T-helper 1 cell (primary cell): ENCODE data around the gene RDH13.

Experiments used
- DNase-seq, 5 donors: peaks; one replicate each; pipeline ENCODE4 v3.0.0-alpha.2; 2012 to 2020

RDH13 gene

GRCh38 chr19:55091126-55091910 lies 28.4 kb upstream of the RDH13 start:
- DNase-seq, result no peak

- no peak for DNase-seq
Measured at GRCh38 chr19:55090564-55090963, 27.6 kb upstream of the RDH13 start.

- no peak for DNase-seq
Measured at GRCh38 chr19:55089342-55089944, 26.5 kb upstream of the RDH13 start.

GRCh38 chr19:55088543-55089341 lies 25.8 kb upstream of the RDH13 start:
- peak; percentile 46 to 76 (median 54) for DNase-seq

DNA sequence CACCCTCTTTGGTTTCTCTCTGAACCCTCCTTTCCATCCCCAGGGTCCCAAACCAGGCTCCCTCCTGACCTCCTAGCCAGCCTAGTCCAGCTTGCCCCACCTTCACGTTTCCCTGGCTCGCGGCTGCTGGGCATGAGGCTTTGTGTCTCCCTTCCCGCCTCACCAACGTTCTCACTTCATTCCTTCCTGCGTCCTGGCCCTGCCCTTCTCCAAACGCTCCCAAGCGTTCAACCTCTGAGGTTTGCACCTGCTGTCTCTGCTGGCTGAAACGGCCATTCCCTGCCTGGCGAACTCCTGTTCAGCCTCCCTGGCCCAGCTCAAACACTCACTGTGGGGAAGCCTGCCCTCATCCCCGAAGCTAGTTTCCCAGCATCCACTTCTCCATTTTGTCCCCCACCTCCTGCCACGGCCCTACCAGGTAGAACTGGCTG lies 25.1 kb upstream of the RDH13 start:
- DNase-seq, result no peak

- no peak for DNase-seq
Measured at GRCh38 chr19:55087542-55087901, 24.6 kb upstream of the RDH13 start.

- DNase-seq, result peak in 4 of 5 donors; percentile 33 to 45 (median 41)
Measured at GRCh38 chr19:55086730-55087541, 24.0 kb upstream of the RDH13 start.

- no peak for DNase-seq
Measured at GRCh38 chr19:55085923-55086715, 23.2 kb upstream of the RDH13 start.

GRCh38 chr19:55084416-55084815 lies 21.5 kb upstream of the RDH13 start:
- DNase-seq, result no peak

- DNase-seq, result no peak
Measured at GRCh38 chr19:55083004-55083850, 20.3 kb upstream of the RDH13 start.

DNA sequence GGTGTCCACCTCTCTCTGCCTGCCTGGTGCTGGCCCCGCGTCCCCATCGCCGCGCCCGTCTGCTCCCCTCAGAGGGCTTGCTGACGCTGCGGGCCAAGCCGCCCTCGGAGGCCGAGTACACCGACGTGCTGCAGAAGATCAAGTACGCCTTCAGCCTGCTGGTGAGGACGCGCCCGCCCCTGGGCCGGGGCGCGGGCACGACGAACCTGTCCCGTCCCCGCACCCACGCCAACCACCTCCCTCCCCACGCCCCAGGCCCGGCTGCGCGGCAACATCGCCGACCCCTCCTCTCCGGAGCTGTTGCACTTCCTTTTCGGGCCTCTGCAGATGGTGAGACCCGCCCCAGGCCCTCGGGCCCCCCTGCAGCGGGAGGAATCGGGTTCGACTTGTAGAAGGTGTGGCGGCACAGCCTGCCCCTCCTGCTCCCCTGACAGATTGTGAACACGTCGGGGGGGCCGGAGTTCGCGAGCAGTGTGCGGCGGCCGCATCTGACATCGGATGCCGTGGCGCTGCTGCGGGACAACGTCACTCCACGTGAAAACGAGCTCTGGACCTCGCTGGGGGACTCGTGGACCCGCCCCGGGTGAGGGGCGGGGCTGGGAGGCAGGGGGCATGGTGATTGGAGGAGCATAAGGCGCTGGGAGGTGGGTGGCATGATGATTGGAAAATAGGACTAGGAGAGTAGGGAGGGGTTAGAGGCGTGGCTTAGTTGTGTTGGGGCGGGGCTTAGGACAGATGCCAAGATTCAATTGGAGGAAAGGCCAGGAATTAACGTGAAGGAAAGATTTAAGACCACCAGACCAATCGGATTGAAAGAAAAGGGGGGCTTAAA lies 19.3 kb upstream of the RDH13 start:
- peak in 3 of 5 donors; percentile 30 to 65 (median 36) for DNase-seq

DNA sequence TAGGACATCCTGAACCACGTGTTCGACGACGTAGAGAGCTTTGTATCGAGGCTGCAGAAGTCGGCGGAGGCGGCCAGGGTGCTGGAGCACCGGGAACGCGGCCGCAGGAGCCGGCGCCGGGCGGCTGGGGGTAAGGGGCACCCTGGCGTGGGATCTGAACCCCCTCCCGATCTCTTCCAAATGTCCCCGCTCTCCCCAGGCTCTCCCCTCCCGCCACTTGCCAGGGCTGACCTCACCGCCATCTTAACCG lies 18.7 kb upstream of the RDH13 start:
- DNase-seq, result no peak

GRCh38 chr19:55080968-55081769 lies 18.2 kb upstream of the RDH13 start:
- DNase-seq, result peak; percentile 75 to 94 (median 85)

DNA sequence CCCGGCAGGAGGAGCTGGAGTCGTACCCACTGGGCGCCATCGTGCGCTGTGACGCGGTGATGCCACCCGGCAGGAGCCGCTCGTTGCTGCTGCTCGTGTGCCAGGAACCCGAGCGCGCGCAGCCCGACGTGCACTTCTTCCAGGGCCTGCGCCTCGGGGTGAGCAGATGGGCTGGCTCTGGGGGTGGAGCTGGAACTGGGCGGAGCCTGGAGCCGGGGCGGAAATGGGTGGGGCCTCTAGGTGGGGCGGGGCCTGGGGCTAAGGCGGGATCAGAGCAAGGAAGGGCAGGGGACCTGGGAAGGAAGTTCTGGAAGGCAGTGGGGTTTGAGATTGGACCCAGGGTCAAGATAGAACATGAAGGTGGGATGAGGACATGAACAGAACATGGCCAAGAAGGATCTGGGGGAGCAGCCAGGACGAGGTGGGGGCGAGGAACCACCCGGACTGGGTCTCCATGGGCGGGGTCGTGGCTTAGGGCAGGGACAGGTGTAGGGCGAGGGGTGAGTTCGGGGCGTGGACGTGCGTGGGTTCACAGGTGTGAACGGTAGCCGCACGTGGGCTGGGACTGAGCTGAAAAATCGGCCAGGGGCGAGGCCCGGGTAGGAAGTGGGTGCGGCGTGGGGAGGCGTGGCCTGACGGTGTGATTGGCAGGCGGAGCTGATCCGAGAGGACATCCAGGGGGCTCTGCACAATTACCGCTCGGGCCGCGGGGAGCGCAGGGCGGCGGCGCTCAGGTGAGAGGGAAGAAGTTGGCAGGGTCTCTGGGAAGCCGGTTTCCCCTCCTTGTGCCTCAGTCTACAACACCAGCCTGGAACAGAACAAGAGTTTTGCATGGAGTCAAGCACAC lies 17.4 kb upstream of the RDH13 start:
- peak in 3 of 5 donors; percentile 36 to 81 (median 48) for DNase-seq

DNA sequence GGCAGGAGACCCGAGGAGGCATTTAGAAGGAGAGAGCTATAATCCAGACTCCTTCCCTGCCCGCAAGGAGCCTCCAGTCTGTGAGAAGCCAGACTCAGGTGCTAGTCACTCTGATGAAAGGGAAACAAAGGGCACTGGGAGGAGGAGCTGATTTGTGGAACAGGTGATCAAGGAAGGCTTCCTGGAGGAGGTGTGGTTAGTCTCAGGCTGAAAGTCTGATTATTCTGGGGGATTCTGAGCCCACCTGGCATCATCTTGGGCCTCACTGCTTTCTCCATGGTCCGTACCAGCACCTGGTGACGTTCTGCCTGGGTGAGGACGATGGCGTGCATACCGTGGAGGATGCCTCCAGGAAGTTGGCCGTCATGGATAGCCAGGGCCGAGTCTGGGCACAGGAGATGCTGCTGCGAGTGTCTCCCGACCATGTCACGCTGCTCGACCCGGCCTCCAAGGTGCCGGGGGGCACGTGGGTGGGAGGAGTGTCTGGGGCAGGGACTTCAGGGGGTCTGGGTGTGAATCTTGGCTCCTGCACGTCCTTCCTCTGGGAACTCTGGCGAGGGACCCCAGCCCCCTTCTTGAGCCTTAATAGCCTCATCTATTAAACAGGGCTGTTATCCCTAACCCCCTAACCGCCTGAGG lies 16.6 kb upstream of the RDH13 start:
- no peak for DNase-seq

DNA sequence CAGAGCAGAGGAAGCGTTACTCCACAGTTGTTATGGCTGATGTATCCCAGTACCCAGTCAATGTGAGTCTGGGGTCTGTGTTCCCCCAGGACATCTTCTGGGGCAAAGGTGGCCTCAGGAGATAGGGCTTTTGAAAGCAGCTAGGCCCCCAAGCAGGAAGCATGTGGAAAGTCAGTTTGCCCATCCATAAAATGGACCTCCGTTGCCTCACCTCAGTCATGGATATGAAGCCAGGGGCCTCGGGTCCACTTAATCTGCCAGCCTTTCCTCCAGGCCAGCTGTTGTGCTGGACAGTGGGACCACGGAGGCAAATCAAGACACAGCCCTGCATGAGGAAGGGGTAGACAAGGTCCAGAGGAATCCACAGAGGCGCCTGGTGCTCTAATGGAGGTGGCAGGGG lies 16.0 kb upstream of the RDH13 start:
- DNase-seq, result no peak

DNA sequence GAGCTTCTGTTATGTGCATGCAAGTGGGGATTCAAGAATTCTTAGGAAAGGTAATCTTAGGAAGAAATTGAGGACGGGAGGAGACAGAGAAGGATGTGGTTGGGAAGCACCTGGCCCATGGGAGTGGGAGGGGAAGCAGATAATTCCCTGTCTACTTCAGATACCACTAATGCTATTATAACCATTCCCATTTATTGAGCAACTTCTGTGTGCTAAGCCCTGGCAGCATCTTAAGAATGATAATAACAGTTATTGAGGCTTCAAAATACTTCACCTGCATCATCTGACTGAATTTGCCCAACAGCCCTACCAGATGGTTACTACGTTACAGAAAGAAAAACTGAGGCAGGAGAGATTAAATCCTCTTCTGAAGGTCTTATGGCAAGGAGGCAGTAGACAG lies 14.2 kb upstream of the RDH13 start:
- DNase-seq, result no peak

DNA sequence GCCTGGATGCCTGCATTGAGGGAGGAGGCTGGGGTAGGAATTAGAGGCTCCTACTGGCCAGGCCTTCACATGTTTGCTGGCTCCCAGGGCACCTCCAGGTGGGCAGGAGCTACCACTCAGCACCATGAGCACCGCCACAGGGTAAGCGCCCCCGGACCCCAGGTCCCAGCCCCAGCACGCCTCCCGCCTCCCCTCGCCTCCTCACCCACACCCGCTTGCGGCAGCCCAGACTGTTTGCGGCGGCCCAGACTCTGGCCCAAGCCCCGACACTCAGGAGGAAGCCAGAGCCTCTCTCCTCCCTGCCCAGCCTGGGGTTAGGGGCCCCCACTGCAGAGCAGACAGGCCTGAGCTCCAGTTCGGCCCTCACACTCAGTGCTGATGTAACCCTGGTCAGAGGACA lies 13.4 kb upstream of the RDH13 start:
- DNase-seq, result no peak
